A549 (cell line): ENCODE results near the gene P2RX3.

Experiments used
- BHLHE40 ChIP-seq: IDR thresholded peaks from 2 replicates; pipeline ENCODE4 v1.6.1; 2012; ENCODE audit warnings: low read depth, low read length, inconsistent platforms
- CHD4 ChIP-seq: fragments of 200-600 bp; sonication (generic); IDR thresholded peaks from 2 replicates; pipeline ENCODE4 v1.6.1; 2016; ENCODE audit warnings: antibody characterized with exemption, mild to moderate bottlenecking, borderline replicate concordance
- EP300 ChIP-seq, 2 experiments: fragments of >200 bp; sonication (Bioruptor Twin); formaldehyde crosslinking; IDR thresholded peaks; 2 replicates in 1 of 2; 3 replicates in 1 of 2; pipeline ENCODE4 v1.6.1; 2016 to 2017
- JUNB ChIP-seq: fragments of >200 bp; sonication (Bioruptor Twin); formaldehyde crosslinking; IDR thresholded peaks from 2 replicates; pipeline ENCODE4 v1.6.1; 2016
- KDM1A ChIP-seq: fragments of 200-600 bp; sonication (generic); IDR thresholded peaks from 2 replicates; pipeline ENCODE4 v1.6.1; 2016; ENCODE audit warnings: low read depth, mild to moderate bottlenecking
- MAFK ChIP-seq: fragments of 450-650 bp; IDR thresholded peaks from 2 replicates; pipeline ENCODE4 v1.6.1; 2014; ENCODE audit not compliant: partially characterized antibody
- MYC ChIP-seq: IDR thresholded peaks from 2 replicates; pipeline ENCODE4 v1.6.1; 2012; ENCODE audit warnings: mild to moderate bottlenecking, inconsistent platforms, low read length, improper control_type of control experiment, borderline replicate concordance
- NFE2L2 ChIP-seq: fragments of 150-350 bp; conservative IDR thresholded peaks from 2 replicates; pipeline ENCODE4 v1.6.1; 2014; ENCODE audit warnings: low read length
- NPAS2 ChIP-seq: fragments of 250-450 bp; sonication (Bioruptor Pico); IDR thresholded peaks from 2 replicates; pipeline ENCODE4 v1.8.0; 2022; ENCODE audit warnings: mild to moderate bottlenecking, moderate library complexity, borderline replicate concordance
- RAD21 ChIP-seq, 2 experiments: fragments of >200 bp in 1 of 2; sonication (Bioruptor Twin) in 1 of 2; formaldehyde crosslinking in 1 of 2; IDR thresholded peaks in 1 of 2; conservative IDR thresholded peaks in 1 of 2; 2 replicates in 1 of 2; 3 replicates in 1 of 2; pipeline ENCODE4 v1.6.1; 2012 to 2018; ENCODE audit warnings: inconsistent platforms in 1 of 2
- RCOR1 ChIP-seq: fragments of 150-350 bp; IDR thresholded peaks from 2 replicates; pipeline ENCODE4 v1.6.1; 2014; ENCODE audit warnings: antibody characterized with exemption, low read length, low read depth
- SMC3 ChIP-seq: fragments of >200 bp; sonication (Bioruptor Twin); formaldehyde crosslinking; IDR thresholded peaks from 3 replicates; pipeline ENCODE4 v1.6.1; 2018; ENCODE audit warnings: inconsistent platforms
- USF2 ChIP-seq: fragments of 450-650 bp; IDR thresholded peaks from 2 replicates; pipeline ENCODE4 v1.6.1; 2014; ENCODE audit warnings: antibody characterized with exemption
- TF ChIP-seq, protein P1 (sequence below): fragments of >200 bp; sonication (Bioruptor Twin); formaldehyde crosslinking; IDR thresholded peaks from 3 replicates; pipeline ENCODE4 v1.5.1; 2016

DNA sequence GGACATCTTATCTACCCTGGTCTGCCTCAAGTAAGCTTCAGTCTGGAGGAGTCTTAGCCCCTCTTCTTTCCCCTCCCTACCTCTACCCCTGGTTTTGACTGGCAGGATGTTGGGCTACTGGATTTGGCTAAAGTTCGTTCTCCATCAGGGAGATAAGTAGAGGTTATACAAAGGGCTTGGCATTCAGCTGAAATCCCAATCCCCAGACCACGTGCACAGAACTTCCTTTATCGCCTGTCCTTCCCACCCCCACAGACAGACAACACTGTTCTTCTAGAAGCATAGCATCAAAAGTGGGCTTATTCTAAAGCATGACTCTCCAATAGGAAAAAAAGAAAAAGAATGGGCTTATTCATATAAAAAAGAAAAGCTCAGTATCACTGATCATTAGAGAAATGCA lies 35.0 kb downstream of the P2RX3 start:
- TF ChIP-seq, protein P1, sequence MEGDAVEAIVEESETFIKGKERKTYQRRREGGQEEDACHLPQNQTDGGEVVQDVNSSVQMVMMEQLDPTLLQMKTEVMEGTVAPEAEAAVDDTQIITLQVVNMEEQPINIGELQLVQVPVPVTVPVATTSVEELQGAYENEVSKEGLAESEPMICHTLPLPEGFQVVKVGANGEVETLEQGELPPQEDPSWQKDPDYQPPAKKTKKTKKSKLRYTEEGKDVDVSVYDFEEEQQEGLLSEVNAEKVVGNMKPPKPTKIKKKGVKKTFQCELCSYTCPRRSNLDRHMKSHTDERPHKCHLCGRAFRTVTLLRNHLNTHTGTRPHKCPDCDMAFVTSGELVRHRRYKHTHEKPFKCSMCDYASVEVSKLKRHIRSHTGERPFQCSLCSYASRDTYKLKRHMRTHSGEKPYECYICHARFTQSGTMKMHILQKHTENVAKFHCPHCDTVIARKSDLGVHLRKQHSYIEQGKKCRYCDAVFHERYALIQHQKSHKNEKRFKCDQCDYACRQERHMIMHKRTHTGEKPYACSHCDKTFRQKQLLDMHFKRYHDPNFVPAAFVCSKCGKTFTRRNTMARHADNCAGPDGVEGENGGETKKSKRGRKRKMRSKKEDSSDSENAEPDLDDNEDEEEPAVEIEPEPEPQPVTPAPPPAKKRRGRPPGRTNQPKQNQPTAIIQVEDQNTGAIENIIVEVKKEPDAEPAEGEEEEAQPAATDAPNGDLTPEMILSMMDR: no peak
- TF ChIP-seq MAFK (no peak), MYC (no peak), EP300 (IDR thresholded peaks at IDR 0.05) (no peak), RCOR1 (no peak), BHLHE40 (no peak), RAD21 (conservative IDR thresholded peaks at IDR 0.05 in 1 of 2, IDR thresholded peaks at IDR 0.05 in 1 of 2) (no peak), USF2 (no peak), JUNB (no peak), CHD4 (no peak), KDM1A (no peak), SMC3 (no peak), NFE2L2 (no peak), NPAS2 (no peak)
